ENCODE measurements around the gene FBRS. TPM values are rescaled to one million over a fixed set of nuclear protein-coding genes. Genes with fewer than 3 reads are reported as not detected.
"Not testable (repeated sequence)": the region's sequence is repeated elsewhere in the genome, so short reads cannot be mapped to it uniquely, and the experiment has no call there.

The FBRS gene
- polyA plus RNA-seq, 3 donors from 2014 or later = 0.06 to 5.5 (median 1.9) TPM

DNA sequence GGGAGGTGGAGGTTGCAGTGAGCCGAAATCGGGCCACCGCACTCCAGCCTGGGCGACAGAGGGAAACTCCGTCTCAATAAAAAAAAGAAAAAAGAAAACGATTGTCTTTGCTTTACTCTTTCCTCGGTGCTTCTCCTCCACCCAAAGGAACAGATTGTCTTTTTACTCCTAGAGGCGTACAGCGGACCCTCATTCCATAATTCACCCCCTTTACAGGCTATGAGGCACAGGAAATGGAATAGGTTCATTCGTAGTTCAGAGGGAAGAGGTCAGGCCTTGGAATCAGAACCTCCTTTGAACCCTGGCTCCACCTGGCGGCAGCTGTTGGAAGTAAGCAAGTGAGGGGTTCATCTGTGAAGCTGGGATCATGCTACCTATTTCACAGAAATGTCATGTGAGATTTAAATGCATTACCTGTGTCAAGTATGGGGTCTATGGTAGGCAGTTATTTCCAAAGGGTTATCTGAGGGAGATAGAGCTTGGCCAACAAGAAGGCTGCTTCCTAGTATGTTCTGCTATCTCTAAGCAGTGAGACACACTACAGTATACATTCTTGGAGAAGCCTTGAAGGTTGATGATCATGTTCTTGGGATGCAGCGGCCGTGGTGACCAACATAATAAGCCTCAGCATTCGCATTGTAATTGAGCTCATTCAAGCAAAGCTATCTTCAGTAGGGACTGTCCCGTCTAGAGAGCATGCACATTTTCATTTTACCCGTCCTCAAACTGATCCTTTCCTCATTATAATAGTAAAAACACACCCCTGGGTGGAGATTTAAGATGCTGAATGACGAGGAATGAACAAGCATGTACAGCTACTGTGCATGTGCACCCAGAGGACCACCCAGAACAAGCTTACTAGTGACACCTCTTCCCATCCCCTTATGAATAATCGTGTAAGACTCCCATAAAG lies 29.3 kb upstream of the FBRS start:
- peak overlapping the region in 3 of 5 donors; percentile 54 to 86 (median 62) for H3K4me3 Mint-ChIP-seq
- peak; percentile 69 to 76 (median 69) for DNase-seq
- H3K9me3 Mint-ChIP-seq = no peaks in the 10 kb centered on the region
- peaks cover 7 to 8% of the 10 kb centered on the region in 2 donors for H3K4me1 Mint-ChIP-seq
- H3K27me3 Mint-ChIP-seq (ENCODE audit: low read depth in 3 of 3) = peaks cover under 1 to 3% (median 2%) of the 10 kb centered on the region in 3 donors
- no peaks in the 10 kb centered on the region for H3K36me3 Mint-ChIP-seq
- peak overlapping the region in 5 of 6 donors; percentile 49 to 92 (median 79) for H3K27ac Mint-ChIP-seq

DNA sequence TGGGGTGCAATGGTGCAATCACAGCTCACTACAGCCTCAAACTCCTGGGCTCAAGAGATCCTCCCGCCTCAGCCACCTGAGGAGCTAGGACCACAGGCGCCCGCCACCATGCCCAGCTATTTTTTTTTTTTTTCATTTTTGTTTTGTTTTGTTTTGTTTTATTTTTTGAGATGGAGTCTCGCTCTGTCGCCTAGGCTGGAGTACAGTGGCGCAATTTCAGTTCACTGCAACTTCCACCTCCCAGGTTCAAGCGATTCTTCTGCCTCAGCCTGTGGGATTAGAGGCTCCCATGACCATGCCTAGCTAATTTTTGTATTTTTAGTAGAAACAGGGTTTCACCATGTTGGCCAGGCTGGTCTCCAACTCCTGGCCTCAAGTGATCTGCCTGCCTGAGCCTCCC lies 25.8 kb upstream of the FBRS start:
- H3K36me3 Mint-ChIP-seq; H3K27me3 Mint-ChIP-seq (ENCODE audit: low read depth in 3 of 3); H3K9me3 Mint-ChIP-seq; DNase-seq; H3K27ac Mint-ChIP-seq: not testable (repeated sequence)
- Mint-ChIP-seq H3K4me3 (peak overlapping the region in 1 of 5 donors; percentile 7), H3K4me1 (peaks cover 21 to 23% of the 10 kb centered on the region in 2 donors)

DNA sequence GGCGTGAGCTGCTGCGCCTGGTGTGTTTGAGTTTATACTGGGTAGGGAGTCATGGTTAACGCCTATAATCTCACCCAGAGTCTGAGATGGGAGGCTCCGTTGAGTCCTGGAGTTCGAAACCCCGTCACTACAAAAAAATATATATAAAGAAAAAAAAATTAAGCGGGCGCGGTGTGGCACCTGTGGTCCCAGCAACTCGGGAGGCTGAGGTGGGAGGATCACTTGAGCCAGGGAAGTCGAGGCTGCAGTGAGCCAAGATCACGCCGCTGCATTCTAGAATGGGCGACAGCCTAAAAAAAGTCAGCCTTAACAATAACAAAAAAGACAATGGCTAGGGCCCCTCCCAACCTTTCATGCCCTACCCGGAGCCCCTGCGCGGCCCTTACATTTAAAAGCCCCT lies 24.7 kb upstream of the FBRS start:
- peak overlapping the region; percentile 96 to 99 (median 98) for H3K27ac Mint-ChIP-seq
- no peak for DNase-seq
- no peaks in the 10 kb centered on the region for H3K9me3 Mint-ChIP-seq
- H3K4me1 Mint-ChIP-seq = peaks cover 20 to 22% of the 10 kb centered on the region in 2 donors
- H3K36me3 Mint-ChIP-seq = no peaks in the 10 kb centered on the region
- peaks cover 4 to 10% (median 7%) of the 10 kb centered on the region in 3 donors for H3K27me3 Mint-ChIP-seq (ENCODE audit: low read depth in 3 of 3)
- peak overlapping the region; percentile 89 to 95 (median 91) for H3K4me3 Mint-ChIP-seq

DNA sequence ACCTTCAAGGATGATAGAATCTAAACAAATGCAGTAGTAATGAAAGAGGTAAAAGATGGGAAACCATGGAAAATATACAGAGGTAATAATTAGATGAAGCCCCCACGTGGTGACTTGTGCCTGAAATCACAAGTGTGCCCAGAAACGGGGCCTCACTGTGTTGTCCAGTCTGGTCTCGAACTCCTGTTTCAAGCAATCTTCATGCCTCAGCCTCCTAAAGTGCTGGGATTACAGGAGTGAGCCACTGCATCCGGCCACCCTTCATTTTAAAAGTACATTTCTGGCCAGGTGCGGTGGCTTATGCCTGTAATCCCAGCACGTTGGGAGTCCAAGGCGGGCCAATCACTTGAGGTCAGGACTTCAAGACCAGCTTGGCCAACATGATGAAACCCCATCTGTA lies 21.6 kb upstream of the FBRS start:
- H3K4me3 Mint-ChIP-seq = peak overlapping the region in 1 of 5 donors; percentile 30
- H3K27me3 Mint-ChIP-seq (ENCODE audit: low read depth in 3 of 3) = peaks cover 4 to 10% (median 7%) of the 10 kb centered on the region in 3 donors
- peaks cover 16 to 17% of the 10 kb centered on the region in 2 donors for H3K4me1 Mint-ChIP-seq
- no peak overlapping the region for H3K27ac Mint-ChIP-seq
- no peak for DNase-seq
- no peaks in the 10 kb centered on the region for H3K36me3 Mint-ChIP-seq
- no peaks in the 10 kb centered on the region for H3K9me3 Mint-ChIP-seq

DNA sequence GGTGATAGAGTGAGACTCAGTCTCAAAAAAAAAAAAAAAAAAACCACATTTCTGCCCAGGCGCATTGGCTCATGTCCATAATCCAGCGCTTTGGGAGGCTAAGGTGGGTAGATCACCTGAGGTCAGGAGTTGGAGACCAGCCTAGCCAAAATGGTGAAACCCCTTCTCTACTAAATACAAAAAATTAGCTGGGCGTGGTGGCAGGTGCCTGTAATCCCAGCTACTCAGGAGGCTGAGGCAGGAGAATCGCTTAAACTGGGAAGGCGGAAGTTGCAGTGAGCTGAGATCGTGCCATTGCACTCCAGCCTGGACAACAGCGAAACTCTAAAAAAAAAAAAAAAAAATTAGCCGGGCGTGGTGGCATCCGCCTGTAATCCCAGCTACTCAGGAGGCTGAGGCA lies 21.1 kb upstream of the FBRS start:
- DNase-seq; H3K36me3 Mint-ChIP-seq; H3K27ac Mint-ChIP-seq; H3K27me3 Mint-ChIP-seq (ENCODE audit: low read depth in 3 of 3); H3K9me3 Mint-ChIP-seq; H3K4me3 Mint-ChIP-seq: not testable (repeated sequence)
- peaks cover 16 to 17% of the 10 kb centered on the region in 2 donors for H3K4me1 Mint-ChIP-seq

DNA sequence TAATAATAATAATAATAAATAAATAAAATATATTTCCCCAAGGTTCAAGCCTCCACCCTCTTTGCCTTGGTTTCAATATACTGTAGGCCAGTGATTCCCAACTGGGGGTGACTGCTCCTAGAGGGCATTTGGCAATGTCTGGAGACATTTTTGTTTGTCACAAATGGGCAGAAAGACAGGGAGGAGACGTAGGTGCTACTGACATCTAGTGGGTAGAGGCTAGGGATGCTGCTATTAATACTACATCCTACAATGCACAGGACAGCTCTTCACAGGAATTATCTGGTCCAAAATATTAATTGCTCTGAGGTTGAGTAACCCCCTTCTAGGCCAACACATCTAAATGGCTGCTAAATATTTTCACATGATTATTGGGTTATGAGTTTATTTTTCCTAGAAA lies 20.3 kb upstream of the FBRS start:
- DNase-seq = peak in 1 of 3 donors; percentile 25
- H3K36me3 Mint-ChIP-seq = no peaks in the 10 kb centered on the region

DNA sequence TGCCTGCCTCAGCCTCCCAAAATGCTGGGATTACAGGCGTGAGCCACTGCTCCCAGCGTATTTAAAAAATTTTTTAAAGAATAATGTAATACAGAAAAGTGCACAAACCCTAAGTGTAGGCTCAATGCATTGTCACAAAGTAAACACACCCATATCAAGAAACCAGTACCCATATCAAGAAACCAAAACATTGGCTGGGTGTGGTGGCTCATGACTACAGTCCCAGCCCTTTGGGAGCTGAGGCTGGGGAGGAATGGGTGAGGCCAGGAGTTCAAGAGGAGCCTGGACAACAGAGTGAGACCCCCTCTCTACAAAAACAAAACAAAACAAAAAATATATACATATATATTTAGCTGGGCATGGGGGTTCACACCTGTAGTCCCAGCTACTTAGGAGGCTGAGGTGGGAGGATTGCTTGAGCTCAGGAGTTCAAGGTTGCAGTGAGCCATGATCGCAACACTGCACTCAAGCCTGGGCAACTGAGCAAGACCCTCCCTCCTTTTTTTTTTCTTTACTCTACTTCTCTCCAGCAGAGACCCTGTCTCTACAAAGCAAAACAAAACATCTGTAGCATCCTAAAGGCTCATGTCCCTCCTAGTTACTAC lies 16.8 kb upstream of the FBRS start:
- Mint-ChIP-seq H3K4me3 (no peak overlapping the region), H3K4me1 (no peaks in the 10 kb centered on the region), H3K9me3 (no peaks in the 10 kb centered on the region), H3K36me3 (no peaks in the 10 kb centered on the region), H3K27ac (no peak overlapping the region), H3K27me3 (ENCODE audit: low read depth in 3 of 3) (no peaks in the 10 kb centered on the region)
- DNase-seq = no peak

More for the DNA sequence above, 20.3 kb upstream of the FBRS start:
- no peaks in the 10 kb centered on the region for H3K9me3 Mint-ChIP-seq
- H3K27ac Mint-ChIP-seq = peak overlapping the region in 1 of 6 donors; percentile 80
- no peak overlapping the region for H3K4me3 Mint-ChIP-seq
- H3K27me3 Mint-ChIP-seq (ENCODE audit: low read depth in 3 of 3) = peaks cover 4 to 10% (median 7%) of the 10 kb centered on the region in 3 donors
- peaks cover 16 to 17% of the 10 kb centered on the region in 2 donors for H3K4me1 Mint-ChIP-seq

DNA sequence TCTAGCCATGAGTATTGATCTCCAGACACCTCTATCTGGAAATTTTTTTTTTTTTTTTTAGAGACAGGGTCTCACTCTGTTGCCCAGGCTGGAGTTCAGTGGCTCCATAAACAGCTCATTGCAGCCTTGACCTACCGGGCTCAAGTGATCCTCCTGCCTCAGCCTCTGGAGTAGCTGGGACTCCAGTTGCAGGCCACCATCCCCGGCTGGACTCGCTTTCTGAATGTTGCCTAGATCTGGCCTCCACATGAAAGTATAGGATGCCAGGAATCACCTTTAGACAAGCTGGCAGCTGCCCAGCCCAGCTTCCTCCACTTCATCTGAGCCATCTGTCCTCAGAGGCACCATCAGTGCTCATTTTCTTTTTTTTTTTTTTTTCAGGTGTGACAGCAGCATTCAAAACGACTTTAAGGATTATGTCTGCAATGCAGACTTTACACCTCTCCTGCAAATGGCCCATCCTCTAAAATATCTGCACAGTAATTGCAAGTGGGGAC lies 13.8 kb upstream of the FBRS start:
- Mint-ChIP-seq H3K27me3 (ENCODE audit: low read depth in 3 of 3) (no peaks in the 10 kb centered on the region), H3K27ac (no peak overlapping the region), H3K4me3 (no peak overlapping the region), H3K9me3 (no peaks in the 10 kb centered on the region), H3K4me1 (peaks cover 2 to 5% of the 10 kb centered on the region in 2 donors), H3K36me3 (no peaks in the 10 kb centered on the region)
- no peak for DNase-seq

DNA sequence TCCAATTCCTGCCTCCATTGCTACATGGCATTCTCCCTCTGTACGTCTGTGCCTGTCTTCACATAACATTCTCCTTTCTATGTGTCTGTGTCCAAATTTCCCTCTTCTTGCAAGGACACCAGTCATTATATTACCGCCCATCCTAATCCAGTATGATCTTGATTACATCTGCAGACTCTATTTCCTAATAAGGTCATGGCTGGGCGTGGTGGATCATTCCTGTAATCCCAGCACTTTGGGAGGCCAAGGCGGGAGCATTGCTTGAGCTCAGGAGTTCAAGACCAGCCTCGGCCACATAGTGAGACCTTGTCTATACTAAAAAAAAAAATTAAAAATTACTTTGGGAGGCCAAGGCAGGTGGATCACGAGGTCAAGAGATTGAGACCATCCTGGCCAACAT lies 12.5 kb upstream of the FBRS start:
- Mint-ChIP-seq H3K9me3 (no peaks in the 10 kb centered on the region), H3K36me3 (no peaks in the 10 kb centered on the region), H3K4me1 (peaks cover 15 to 17% of the 10 kb centered on the region in 2 donors), H3K4me3 (no peak overlapping the region), H3K27ac (no peak overlapping the region), H3K27me3 (ENCODE audit: low read depth in 3 of 3) (peaks cover 2 to 5% (median 2%) of the 10 kb centered on the region in 3 donors)
- DNase-seq = no peak

DNA sequence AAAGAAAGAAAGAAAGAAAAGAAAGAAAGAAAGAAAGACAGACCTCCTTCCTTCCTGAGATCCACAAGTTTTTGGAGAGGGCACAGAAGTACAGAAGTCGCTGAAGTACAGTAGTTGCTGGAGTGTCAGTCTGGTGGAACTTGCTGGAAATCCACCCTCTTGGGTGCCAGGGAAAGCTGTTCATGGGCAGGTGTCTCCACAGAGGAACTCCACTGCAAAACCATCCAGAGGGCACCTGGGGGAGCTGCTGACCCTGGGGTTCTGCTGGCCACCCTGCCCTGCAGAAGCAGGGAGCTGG lies 11.0 kb upstream of the FBRS start:
- peaks cover 22 to 27% of the 10 kb centered on the region in 2 donors for H3K4me1 Mint-ChIP-seq
- no peak overlapping the region for H3K27ac Mint-ChIP-seq
- no peaks in the 10 kb centered on the region for H3K9me3 Mint-ChIP-seq
- H3K4me3 Mint-ChIP-seq = no peak overlapping the region
- peaks cover 0 to 2% (median 0%) of the 10 kb centered on the region in 3 donors for H3K36me3 Mint-ChIP-seq
- H3K27me3 Mint-ChIP-seq (ENCODE audit: low read depth in 3 of 3) = peaks cover 2 to 10% (median 8%) of the 10 kb centered on the region in 3 donors
- no peak for DNase-seq

DNA sequence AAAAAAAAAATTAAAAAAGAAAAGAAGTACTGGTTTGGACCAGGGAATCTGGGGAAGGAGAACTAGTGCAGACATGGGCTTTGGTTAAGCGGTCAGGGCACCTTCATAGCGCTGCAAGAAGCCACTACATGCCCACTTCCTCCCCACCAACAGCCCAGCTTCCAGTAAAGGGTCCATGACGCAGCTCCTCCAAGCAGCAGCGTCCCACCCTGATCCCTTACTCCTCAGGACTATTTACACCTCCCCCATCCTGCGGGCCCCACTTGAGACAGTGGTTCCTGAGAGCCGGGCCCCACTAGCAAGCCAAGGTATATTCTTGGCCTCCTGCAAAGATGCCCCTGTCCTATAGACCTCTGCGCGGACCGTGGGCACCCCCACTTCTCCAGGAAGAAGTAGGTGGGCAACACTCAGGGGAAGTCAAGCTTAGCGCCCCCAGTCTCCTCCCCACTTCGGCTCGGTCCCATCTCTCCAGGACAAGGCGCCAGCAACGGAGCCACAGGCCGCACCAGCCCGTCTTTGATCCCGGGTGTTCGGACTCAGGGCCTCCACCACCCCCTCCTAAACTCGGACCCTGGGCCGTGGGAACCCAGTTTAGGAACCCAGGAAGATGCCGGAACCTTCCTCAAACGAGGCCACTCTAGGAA lies 8.4 kb upstream of the FBRS start:
- peaks cover 2 to 10% (median 8%) of the 10 kb centered on the region in 3 donors for H3K27me3 Mint-ChIP-seq (ENCODE audit: low read depth in 3 of 3)

DNA sequence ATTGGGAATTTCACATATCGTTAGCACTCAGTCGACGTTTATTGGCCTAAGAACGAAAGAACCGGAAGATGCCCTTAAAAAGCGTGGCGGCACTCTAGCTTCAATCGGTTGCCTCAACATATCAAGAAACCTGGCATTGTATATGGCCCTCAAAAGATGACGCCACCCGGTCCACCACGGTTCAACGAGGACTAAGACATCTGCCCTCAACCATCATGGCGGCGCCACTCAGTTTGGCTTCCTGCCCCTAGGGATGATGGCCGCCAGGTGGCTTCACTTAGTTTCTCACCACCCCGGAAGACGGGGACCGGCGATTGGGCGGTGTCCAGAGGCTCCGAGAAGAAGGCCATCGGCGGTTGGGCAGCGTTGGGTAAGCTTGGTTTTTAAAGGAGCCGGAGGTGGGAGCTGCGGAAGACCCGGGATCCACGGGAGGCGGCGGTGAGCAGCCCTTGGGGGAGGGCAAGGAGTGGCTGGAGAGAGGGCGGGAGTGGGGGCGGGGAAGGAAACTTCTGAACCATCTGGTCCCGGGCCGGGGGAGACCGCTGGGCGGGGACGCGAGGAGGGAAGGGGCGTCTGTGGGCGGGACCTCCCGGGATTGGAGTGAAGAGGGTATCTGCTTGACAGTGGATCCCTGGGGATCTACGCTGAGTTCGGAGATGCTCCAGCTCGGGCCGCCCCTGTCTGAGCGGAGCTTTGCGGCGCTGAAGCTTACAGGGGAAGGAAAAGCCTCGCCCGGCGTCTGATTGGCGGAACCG lies 7.7 kb upstream of the FBRS start, which contains the start of gene PRR14:
TSS of gene PRR14 (plus strand) at position 592 of the 755 bp plus-strand sequence. CDS start 686 bp downstream, outside the sequence.
- H3K9me3 Mint-ChIP-seq = no peaks in the 10 kb centered on the region
- DNase-seq = peak; percentile 97 to 98 (median 97)
- H3K4me3 Mint-ChIP-seq = peak within 1 kb of the TSS; percentile 94 to 100 (median 98)
- H3K36me3 Mint-ChIP-seq = peaks cover 0 to 6% (median 0%) of the 10 kb centered on the region in 3 donors
- H3K27me3 Mint-ChIP-seq (ENCODE audit: low read depth in 3 of 3) = peaks cover 2 to 10% (median 8%) of the 10 kb centered on the region in 3 donors
- peak within 1 kb of the TSS; percentile 96 to 99 (median 98) for H3K27ac Mint-ChIP-seq
- H3K4me1 Mint-ChIP-seq = peaks cover 31 to 33% of the 10 kb centered on the region in 2 donors

More for the DNA sequence above, 8.4 kb upstream of the FBRS start:
- H3K4me1 Mint-ChIP-seq = peaks cover 31 to 33% of the 10 kb centered on the region in 2 donors
- DNase-seq = peak; percentile 72 to 79 (median 74)
- no peaks in the 10 kb centered on the region for H3K9me3 Mint-ChIP-seq
- H3K27ac Mint-ChIP-seq = peak overlapping the region; percentile 96 to 99 (median 98)
- peaks cover 0 to 4% (median 0%) of the 10 kb centered on the region in 3 donors for H3K36me3 Mint-ChIP-seq
- peak overlapping the region; percentile 94 to 100 (median 98) for H3K4me3 Mint-ChIP-seq

Data from immature natural killer cell (primary cell).